Neural crest cell (in vitro differentiated cells): ENCODE data around the gene HDAC4. TPM values are rescaled to one million over a fixed set of nuclear protein-coding genes. Genes with fewer than 3 reads are reported as not detected.

ENCODE experiments used
- DNase-seq: peaks from one replicate; pipeline ENCODE4 v3.0.0; 2021; ENCODE audit warnings: low read depth, mixed read lengths, low spot score
- H3K27ac Mint-ChIP-seq: one replicate; pipeline ENCODE4 v1.8.0; 2021; ENCODE audit warnings: mild to moderate bottlenecking, mixed read lengths; ENCODE audit not compliant: unreplicated experiment
- H3K27me3 Mint-ChIP-seq: 2 replicates; pipeline ENCODE4 v1.8.0; 2021; ENCODE audit warnings: low read depth, mild to moderate bottlenecking, mixed read lengths
- H3K36me3 Mint-ChIP-seq: 2 replicates; pipeline ENCODE4 v1.8.0; 2021; ENCODE audit warnings: low read depth, mild to moderate bottlenecking, mixed read lengths
- H3K4me1 Mint-ChIP-seq: 2 replicates; pipeline ENCODE4 v1.8.0; 2021; ENCODE audit warnings: mixed read lengths
- H3K4me3 Mint-ChIP-seq: one replicate; pipeline ENCODE4 v1.8.0; 2021; ENCODE audit warnings: mild to moderate bottlenecking, mixed read lengths
- H3K9me3 Mint-ChIP-seq: 2 replicates; pipeline ENCODE4 v1.8.0; 2021; ENCODE audit warnings: mixed read lengths
- total RNA-seq: library from RNA; stranded (reverse); gene quantifications from 2 replicates; pipeline ENCODE4 v1.2.1, GENCODE V29; 2021
- TF ChIP-seq, protein P1 (sequence below): fragments of 200-600 bp; sonication (generic); conservative IDR thresholded peaks from 2 replicates; pipeline ENCODE4 v1.5.0; 2021; ENCODE audit warnings: antibody characterized with exemption, mild to moderate bottlenecking

The HDAC4 gene
- total RNA-seq, 1 donor from 2014 or later: 52.1 TPM

GRCh38 chr2:239061824-239062570 lies 338.8 kb downstream of the HDAC4 start:
- H3K27ac Mint-ChIP-seq: no peak overlapping the region
- H3K27me3 Mint-ChIP-seq: no peaks in the 10 kb centered on the region
- no peaks in the 10 kb centered on the region for H3K9me3 Mint-ChIP-seq
- DNase-seq: no peak
- H3K4me1 Mint-ChIP-seq: no peaks in the 10 kb centered on the region
- no peak overlapping the region for H3K4me3 Mint-ChIP-seq
- H3K36me3 Mint-ChIP-seq: peaks cover 7% of the 10 kb centered on the region
- TF ChIP-seq, protein P1, sequence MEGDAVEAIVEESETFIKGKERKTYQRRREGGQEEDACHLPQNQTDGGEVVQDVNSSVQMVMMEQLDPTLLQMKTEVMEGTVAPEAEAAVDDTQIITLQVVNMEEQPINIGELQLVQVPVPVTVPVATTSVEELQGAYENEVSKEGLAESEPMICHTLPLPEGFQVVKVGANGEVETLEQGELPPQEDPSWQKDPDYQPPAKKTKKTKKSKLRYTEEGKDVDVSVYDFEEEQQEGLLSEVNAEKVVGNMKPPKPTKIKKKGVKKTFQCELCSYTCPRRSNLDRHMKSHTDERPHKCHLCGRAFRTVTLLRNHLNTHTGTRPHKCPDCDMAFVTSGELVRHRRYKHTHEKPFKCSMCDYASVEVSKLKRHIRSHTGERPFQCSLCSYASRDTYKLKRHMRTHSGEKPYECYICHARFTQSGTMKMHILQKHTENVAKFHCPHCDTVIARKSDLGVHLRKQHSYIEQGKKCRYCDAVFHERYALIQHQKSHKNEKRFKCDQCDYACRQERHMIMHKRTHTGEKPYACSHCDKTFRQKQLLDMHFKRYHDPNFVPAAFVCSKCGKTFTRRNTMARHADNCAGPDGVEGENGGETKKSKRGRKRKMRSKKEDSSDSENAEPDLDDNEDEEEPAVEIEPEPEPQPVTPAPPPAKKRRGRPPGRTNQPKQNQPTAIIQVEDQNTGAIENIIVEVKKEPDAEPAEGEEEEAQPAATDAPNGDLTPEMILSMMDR: no peak

- Mint-ChIP-seq H3K4me3 (no peak overlapping the region), H3K4me1 (no peaks in the 10 kb centered on the region), H3K9me3 (no peaks in the 10 kb centered on the region), H3K27me3 (no peaks in the 10 kb centered on the region), H3K27ac (no peak overlapping the region), H3K36me3 (peaks cover 7% of the 10 kb centered on the region)
- DNase-seq: no peak
- TF ChIP-seq, protein P1: no peak
These were observed 339.6 kb downstream of the HDAC4 start for GRCh38 chr2:239061121-239061666.

- TF ChIP-seq, protein P1: no peak
- Mint-ChIP-seq H3K27ac (no peak overlapping the region), H3K4me3 (no peak overlapping the region), H3K9me3 (no peaks in the 10 kb centered on the region), H3K27me3 (no peaks in the 10 kb centered on the region), H3K4me1 (no peaks in the 10 kb centered on the region), H3K36me3 (peaks cover 7% of the 10 kb centered on the region)
- DNase-seq: no peak
These were observed 340.1 kb downstream of the HDAC4 start for GRCh38 chr2:239060676-239061075.

DNA sequence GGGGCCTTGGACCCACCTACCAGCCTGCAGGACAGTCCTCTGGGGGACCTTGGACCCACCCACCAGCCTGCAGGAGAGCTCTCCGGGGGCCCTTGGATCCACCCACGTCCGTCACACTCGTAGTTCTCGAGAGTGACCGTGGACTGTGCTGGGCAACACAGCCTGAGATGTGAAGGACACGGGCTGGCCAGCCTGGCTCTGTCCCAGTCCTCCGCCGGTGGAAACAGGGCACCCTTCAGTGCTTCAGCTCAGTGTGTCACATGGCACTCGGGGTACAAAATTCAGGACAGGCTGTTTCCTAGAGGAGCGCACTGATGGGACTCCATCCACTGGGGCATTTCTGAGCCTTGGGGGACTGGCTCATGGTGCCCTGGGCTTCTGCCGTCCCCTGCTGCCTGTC lies 341.0 kb downstream of the HDAC4 start:
- TF ChIP-seq, protein P1: no peak
- no peaks in the 10 kb centered on the region for H3K9me3 Mint-ChIP-seq
- no peaks in the 10 kb centered on the region for H3K4me1 Mint-ChIP-seq
- H3K36me3 Mint-ChIP-seq: peaks cover 10% of the 10 kb centered on the region
- no peaks in the 10 kb centered on the region for H3K27me3 Mint-ChIP-seq
- DNase-seq: no peak
- H3K4me3 Mint-ChIP-seq: no peak overlapping the region
- peak overlapping the region; percentile 78 for H3K27ac Mint-ChIP-seq

GRCh38 chr2:239058766-239059165 lies 342.1 kb downstream of the HDAC4 start:
- TF ChIP-seq, protein P1: no peak
- DNase-seq: no peak
- Mint-ChIP-seq H3K4me3 (no peak overlapping the region), H3K4me1 (no peaks in the 10 kb centered on the region), H3K27ac (no peak overlapping the region), H3K27me3 (no peaks in the 10 kb centered on the region), H3K36me3 (peaks cover 10% of the 10 kb centered on the region), H3K9me3 (no peaks in the 10 kb centered on the region)
